CD14-positive monocyte (primary cell): ENCODE measurements around the gene CMC2. TPM values are rescaled to one million over a fixed set of nuclear protein-coding genes. Genes with fewer than 3 reads are reported as not detected.

Experiments
- DNase-seq, 3 donors: peaks; one replicate each; pipeline ENCODE4 v3.0.0-alpha.2; 2011 to 2022
- H2AFZ ChIP-seq: 2 replicates; pipeline ENCODE4 v1.6.0; 2012; ENCODE audit warnings: mild to moderate bottlenecking, low read depth, low read length, inconsistent platforms; ENCODE audit not compliant: insufficient read depth, poor library complexity, severe bottlenecking
- H3K27ac ChIP-seq, 2 donors: 1 replicate in 1 of 2; 2 replicates in 1 of 2; pipeline ENCODE4 v1.5.1; 2012 to 2013; ENCODE audit warnings: low read length in 2 of 2, control low read depth in 1 of 2, inconsistent platforms in 1 of 2, low read depth in 1 of 2, mild to moderate bottlenecking in 1 of 2
- H3K27me3 ChIP-seq, 2 donors: one replicate each; pipeline versions ENCODE4 v1.6.0 to v1.6.1; 2011 to 2013; ENCODE audit warnings: low read length in 2 of 2; ENCODE audit not compliant: control insufficient read depth in 2 of 2, insufficient read depth in 2 of 2
- H3K36me3 ChIP-seq, 2 donors: replicated peaks in 1 of 2; 1 replicate in 1 of 2; 2 replicates in 1 of 2; pipeline versions ENCODE4 v1.5.1 to v1.6.1; 2012 to 2013; ENCODE audit warnings: low read length in 2 of 2, control low read depth in 1 of 2, inconsistent platforms in 1 of 2, mild to moderate bottlenecking in 1 of 2; ENCODE audit not compliant: insufficient read depth in 2 of 2, control insufficient read depth in 1 of 2
- H3K4me1 ChIP-seq, 2 donors: 1 replicate in 1 of 2; 2 replicates in 1 of 2; pipeline versions ENCODE4 v1.5.1 to v1.6.1; 2012 to 2013; ENCODE audit warnings: low read length in 2 of 2, control low read depth in 1 of 2, inconsistent platforms in 1 of 2, mild to moderate bottlenecking in 1 of 2, moderate library complexity in 1 of 2; ENCODE audit not compliant: insufficient read depth in 2 of 2, control insufficient read depth in 1 of 2
- H3K4me2 ChIP-seq: replicated peaks from 2 replicates; pipeline ENCODE3; 2012; ENCODE audit warnings: low read length, moderate library complexity, mild to moderate bottlenecking; ENCODE audit not compliant: poor library complexity, severe bottlenecking; ENCODE audit errors: extremely low read depth
- H3K4me3 ChIP-seq, 3 experiments: fragments of 200-600 bp in 1 of 3; sonication (generic) in 1 of 3; replicated peaks in 1 of 3; 1 replicate in 2 of 3; 2 replicates in 1 of 3; pipeline ENCODE4 v1.5.1; 2011 to 2013; ENCODE audit warnings: low read length in 3 of 3, mild to moderate bottlenecking in 3 of 3, control low read depth in 2 of 3, low read depth in 2 of 3, inconsistent platforms in 1 of 3, moderate library complexity in 1 of 3
- H3K79me2 ChIP-seq: 2 replicates; pipeline ENCODE4 v1.6.0; 2012; ENCODE audit warnings: mild to moderate bottlenecking, control low read depth, inconsistent platforms, low read length, moderate library complexity; ENCODE audit not compliant: insufficient read depth
- H3K9ac ChIP-seq: 2 replicates; pipeline ENCODE4 v1.6.0; 2017; ENCODE audit warnings: low read length, mild to moderate bottlenecking; ENCODE audit not compliant: insufficient read depth, poor library complexity, severe bottlenecking
- H3K9me3 ChIP-seq, 2 donors: replicated peaks in 1 of 2; 1 replicate in 1 of 2; 2 replicates in 1 of 2; pipeline versions ENCODE4 v1.5.1 to v1.6.1; 2012 to 2013; ENCODE audit warnings: low read length in 2 of 2, control low read depth in 1 of 2; ENCODE audit not compliant: control insufficient read depth in 1 of 2, insufficient read depth in 1 of 2
- H4K20me1 ChIP-seq: 2 replicates; pipeline ENCODE4 v1.6.0; 2012; ENCODE audit warnings: mild to moderate bottlenecking, low read length, control low read depth, moderate library complexity; ENCODE audit not compliant: insufficient read depth
- H3K27ac Mint-ChIP-seq, 7 donors: one replicate each; pipeline ENCODE4 v1.8.0; 2020; ENCODE audit warnings: mild to moderate bottlenecking in 7 of 7, mixed read lengths in 7 of 7, moderate library complexity in 6 of 7, inconsistent platforms in 2 of 7
- H3K27me3 Mint-ChIP-seq, 3 donors: one replicate each; pipeline ENCODE4 v1.8.0; 2021 to 2022; ENCODE audit warnings: low read depth in 3 of 3, mild to moderate bottlenecking in 3 of 3, mixed read lengths in 3 of 3, moderate library complexity in 3 of 3, inconsistent platforms in 1 of 3
- H3K36me3 Mint-ChIP-seq, 2 donors: one replicate each; pipeline ENCODE4 v1.8.0; 2020; ENCODE audit warnings: mixed read lengths in 2 of 2, inconsistent platforms in 1 of 2, mild to moderate bottlenecking in 1 of 2
- H3K4me1 Mint-ChIP-seq: one replicate; pipeline ENCODE4 v1.8.0; 2020; ENCODE audit warnings: mild to moderate bottlenecking, mixed read lengths
- H3K4me3 Mint-ChIP-seq, 2 donors: one replicate each; pipeline ENCODE4 v1.8.0; 2020; ENCODE audit warnings: mild to moderate bottlenecking in 2 of 2, mixed read lengths in 2 of 2, moderate library complexity in 1 of 2
- H3K9me3 Mint-ChIP-seq, 7 donors: one replicate each; pipeline ENCODE4 v1.8.0; 2020 to 2022; ENCODE audit warnings: mixed read lengths in 7 of 7, mild to moderate bottlenecking in 6 of 7, moderate library complexity in 6 of 7, inconsistent platforms in 2 of 7
- WGBS: methylation state at CpG from one replicate; pipeline ENCODE4 v1.1.5; 2013; ENCODE audit warnings: missing lambda C conversion rate; ENCODE audit not compliant: insufficient coverage; 5-methylcytosine and 5-hydroxymethylcytosine counted together
- intact Hi-C, 2 donors: fragments of 100-400 bp; cut with micrococcal nuclease; formaldehyde crosslinking; loops; one replicate each; pipeline versions ENCODE4 v1.15.0 to v1.15.1; 2023
- polyA plus RNA-seq, 3 donors: library from polyadenylated mRNA; depleted of rRNA in 1 of 3; unstranded in 2 of 3; stranded (reverse) in 1 of 3; fragments of 300-500 nt in 2 of 3; fragments of >200 nt in 1 of 3; fragmentation: Illumina TruSeq in 2 of 3; gene quantifications; 1 replicate in 2 of 3; 2 replicates in 1 of 3; pipeline ENCODE4 v1.2.3, GENCODE V29; 2012 to 2021
- TF ChIP-seq, protein P1 (sequence below): fragments of 200-600 bp; IDR thresholded peaks from one replicate; pipeline ENCODE4 v1.8.0; 2022; ENCODE audit warnings: antibody characterized with exemption, mild to moderate bottlenecking

Gene CMC2
- polyA plus RNA-seq, 3 donors: 55.3 to 79.5 (median 70.7) TPM

DNA sequence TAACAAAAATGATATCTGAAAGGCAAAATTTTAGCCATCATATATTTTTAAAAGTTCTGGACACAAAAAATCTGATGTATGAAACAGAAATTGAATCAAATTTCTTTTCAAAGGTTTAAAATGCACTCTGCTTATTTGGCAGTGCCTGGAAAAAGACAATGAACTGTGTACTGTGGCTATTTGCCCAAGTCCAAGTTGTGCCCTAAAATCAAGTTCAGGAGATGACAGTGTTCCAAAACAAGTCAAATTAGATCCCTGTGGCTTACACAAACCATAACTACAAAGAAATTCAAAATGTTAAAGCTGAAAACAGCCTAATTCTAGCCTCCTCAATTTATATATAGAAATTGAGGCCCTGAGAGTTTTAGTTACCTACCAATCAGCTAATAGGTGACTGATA, 25.6 kb downstream of the CMC2 start:
- H3K27me3 Mint-ChIP-seq: peaks cover 0 to 2% (median 0%) of the 10 kb centered on the region in 3 donors
- Histone ChIP-seq H3K4me2 (no peak overlapping the region), H3K9ac (no peak overlapping the region)

DNA sequence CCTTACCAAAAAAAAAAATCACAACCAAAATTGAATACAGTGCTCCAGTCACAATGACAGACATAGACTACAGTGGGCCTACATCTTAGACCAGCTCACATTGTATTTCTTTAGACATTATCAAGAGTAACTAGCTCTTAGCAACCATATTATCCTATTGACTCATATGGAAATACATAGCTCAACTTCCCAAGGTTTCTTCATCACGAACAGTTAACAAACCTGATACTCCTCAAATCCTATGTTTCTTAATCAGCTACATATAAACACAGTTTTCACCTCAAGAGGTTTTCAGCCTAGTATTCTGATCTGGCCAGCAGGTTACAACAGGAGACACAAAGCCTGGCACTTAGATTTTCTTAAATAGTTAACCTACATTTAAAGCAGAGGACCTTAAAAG, 29.7 kb downstream of the CMC2 start:
- no peak for DNase-seq
- TF ChIP-seq, protein P1, sequence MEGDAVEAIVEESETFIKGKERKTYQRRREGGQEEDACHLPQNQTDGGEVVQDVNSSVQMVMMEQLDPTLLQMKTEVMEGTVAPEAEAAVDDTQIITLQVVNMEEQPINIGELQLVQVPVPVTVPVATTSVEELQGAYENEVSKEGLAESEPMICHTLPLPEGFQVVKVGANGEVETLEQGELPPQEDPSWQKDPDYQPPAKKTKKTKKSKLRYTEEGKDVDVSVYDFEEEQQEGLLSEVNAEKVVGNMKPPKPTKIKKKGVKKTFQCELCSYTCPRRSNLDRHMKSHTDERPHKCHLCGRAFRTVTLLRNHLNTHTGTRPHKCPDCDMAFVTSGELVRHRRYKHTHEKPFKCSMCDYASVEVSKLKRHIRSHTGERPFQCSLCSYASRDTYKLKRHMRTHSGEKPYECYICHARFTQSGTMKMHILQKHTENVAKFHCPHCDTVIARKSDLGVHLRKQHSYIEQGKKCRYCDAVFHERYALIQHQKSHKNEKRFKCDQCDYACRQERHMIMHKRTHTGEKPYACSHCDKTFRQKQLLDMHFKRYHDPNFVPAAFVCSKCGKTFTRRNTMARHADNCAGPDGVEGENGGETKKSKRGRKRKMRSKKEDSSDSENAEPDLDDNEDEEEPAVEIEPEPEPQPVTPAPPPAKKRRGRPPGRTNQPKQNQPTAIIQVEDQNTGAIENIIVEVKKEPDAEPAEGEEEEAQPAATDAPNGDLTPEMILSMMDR: no peak
- H2AFZ ChIP-seq: no peak overlapping the region
- no peak overlapping the region for H3K4me2 ChIP-seq
- H3K79me2 ChIP-seq: no peaks in the 10 kb centered on the region
- Mint-ChIP-seq H3K4me1 (no peaks in the 10 kb centered on the region), H3K27ac (no peak overlapping the region), H3K27me3 (peaks cover 0 to 2% (median 0%) of the 10 kb centered on the region in 3 donors), H3K36me3 (peaks cover 62 to 75% of the 10 kb centered on the region in 2 donors), H3K4me3 (no peak overlapping the region), H3K9me3 (peaks cover 0 to 2% (median 0%) of the 10 kb centered on the region in 7 donors)
- no peak overlapping the region for H3K9ac ChIP-seq
- peaks cover 30 to 74% of the 10 kb centered on the region in 2 donors for H3K36me3 ChIP-seq
- H3K4me1 ChIP-seq: no peaks in the 10 kb centered on the region
- H3K27me3 ChIP-seq: no peaks in the 10 kb centered on the region
- no peak overlapping the region for H3K27ac ChIP-seq
- no peaks in the 10 kb centered on the region for H4K20me1 ChIP-seq
- 100% methylated on average over 1 of the region's 1 CpG for WGBS
- no peak overlapping the region for H3K4me3 ChIP-seq
- H3K9me3 ChIP-seq: no peaks in the 10 kb centered on the region
- intact Hi-C loops: no loop called here

More for the DNA sequence above, 25.6 kb downstream of the CMC2 start:
- no peak overlapping the region for H3K4me3 Mint-ChIP-seq
- H3K27ac ChIP-seq: no peak overlapping the region
- no peaks in the 10 kb centered on the region for H3K9me3 ChIP-seq
- H3K4me3 ChIP-seq: no peak overlapping the region
- DNase-seq: no peak
- intact Hi-C loops: no loop called here
- H2AFZ ChIP-seq: no peak overlapping the region
- H3K36me3 ChIP-seq: peaks cover 21 to 56% of the 10 kb centered on the region in 2 donors
- peaks cover 0 to 2% (median 0%) of the 10 kb centered on the region in 7 donors for H3K9me3 Mint-ChIP-seq
- H4K20me1 ChIP-seq: no peaks in the 10 kb centered on the region
- H3K4me1 ChIP-seq: no peaks in the 10 kb centered on the region
- no peaks in the 10 kb centered on the region for H3K79me2 ChIP-seq
- H3K27me3 ChIP-seq: no peaks in the 10 kb centered on the region
- TF ChIP-seq, protein P1: no peak
- H3K4me1 Mint-ChIP-seq: no peaks in the 10 kb centered on the region
- no peak overlapping the region for H3K27ac Mint-ChIP-seq
- H3K36me3 Mint-ChIP-seq: peaks cover 49 to 52% of the 10 kb centered on the region in 2 donors
